GM12878 (cell line): ENCODE results near the gene FMN2.

Experiments
- CBX5 ChIP-seq: sonication (generic); IDR thresholded peaks from 2 replicates; pipeline ENCODE4 v1.6.1; 2016; ENCODE audit warnings: low read depth, moderate library complexity, mild to moderate bottlenecking, inconsistent platforms
- CHD1 ChIP-seq: IDR thresholded peaks from 2 replicates; pipeline ENCODE4 v1.6.1; 2012; ENCODE audit warnings: low read depth, low read length, improper control_type of control experiment
- CTCF ChIP-seq, 3 experiments: IDR thresholded peaks in 2 of 3; conservative IDR thresholded peaks in 1 of 3; 2 replicates each; pipeline ENCODE4 v1.5.1; 2011; ENCODE audit warnings: low read depth in 3 of 3, low read length in 3 of 3, mild to moderate bottlenecking in 3 of 3, control low read depth in 2 of 3, moderate library complexity in 2 of 3, inconsistent platforms in 1 of 3, mixed read lengths in 1 of 3; ENCODE audit not compliant: control insufficient read depth in 2 of 3, insufficient read depth in 1 of 3; ENCODE audit errors: extremely low read depth in 1 of 3
- EP300 ChIP-seq, 2 experiments: fragments of 150-350 bp in 1 of 2; IDR thresholded peaks; 2 replicates each; pipeline ENCODE4 v1.6.1; 2011 to 2012; ENCODE audit warnings: low read depth in 2 of 2, low read length in 2 of 2, borderline replicate concordance in 1 of 2, improper control_type of control experiment in 1 of 2, inconsistent platforms in 1 of 2; ENCODE audit not compliant: control insufficient read depth in 1 of 2
- EZH2 ChIP-seq: IDR thresholded peaks from 2 replicates; pipeline ENCODE4 v1.6.1; 2012; ENCODE audit warnings: low read depth, mild to moderate bottlenecking, control low read depth, inconsistent platforms, low read length, borderline replicate concordance; ENCODE audit not compliant: control insufficient read depth
- MEF2A ChIP-seq: IDR thresholded peaks from 2 replicates; pipeline ENCODE4 v1.6.1; 2011; ENCODE audit warnings: low read depth, mild to moderate bottlenecking, low read length, moderate library complexity; ENCODE audit not compliant: insufficient read depth
- POLR2A ChIP-seq: IDR thresholded peaks from 2 replicates; pipeline ENCODE4 v1.6.1; 2011; ENCODE audit warnings: low read depth, mild to moderate bottlenecking, low read length
- RELA ChIP-seq: fragments of 450-650 bp; IDR thresholded peaks from 2 replicates; pipeline ENCODE4 v1.8.0; 2014; ENCODE audit warnings: borderline replicate concordance; ENCODE audit not compliant: partially characterized antibody
- SP1 ChIP-seq: IDR thresholded peaks from one replicate; pipeline ENCODE4 v1.6.1; 2011; ENCODE audit warnings: low read depth, low read length
- ZNF622 ChIP-seq: fragments of 450-650 bp; IDR thresholded peaks from 2 replicates; pipeline ENCODE4 v1.6.1; 2017; ENCODE audit warnings: mild to moderate bottlenecking, inconsistent platforms
- TF ChIP-seq, protein P1 (sequence below): IDR thresholded peaks from 2 replicates; pipeline ENCODE4 v1.6.1; 2012; ENCODE audit warnings: low read length, inconsistent platforms

DNA sequence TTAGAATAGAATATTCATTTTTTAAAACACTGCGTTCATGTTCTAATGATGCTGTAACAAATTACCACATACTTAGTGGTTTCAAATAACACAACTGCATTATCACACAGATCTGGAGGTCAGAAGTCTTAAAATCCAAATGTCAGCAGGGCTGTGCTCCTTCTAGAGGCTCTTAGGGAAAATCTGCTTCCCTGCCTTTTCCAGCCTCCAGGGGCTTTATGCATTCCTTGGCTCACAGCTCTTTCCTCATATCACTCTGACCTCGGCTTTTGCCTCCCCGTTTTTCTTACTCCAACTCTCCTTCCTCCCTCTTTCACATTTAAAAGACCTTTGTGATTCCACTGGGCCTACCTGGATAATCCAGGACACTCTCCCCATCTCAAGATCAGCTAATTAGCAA, 18.6 kb upstream of the FMN2 start:
- TF ChIP-seq POLR2A (no peak), CTCF (IDR thresholded peaks at IDR 0.05 in 2 of 3, conservative IDR thresholded peaks at IDR 0.05 in 1 of 3; ENCODE audit: control insufficient read depth in 2 of 3, extremely low read depth in 1 of 3, insufficient read depth in 1 of 3, low read depth in 3 of 3, low read length in 3 of 3) (no peak), EP300 (IDR thresholded peaks at IDR 0.05; ENCODE audit: borderline replicate concordance in 1 of 2, control insufficient read depth in 1 of 2, low read depth in 2 of 2, low read length in 2 of 2) (no peak), EZH2 (no peak), RELA (no peak), CBX5 (no peak), ZNF622 (no peak), MEF2A (no peak), CHD1 (no peak), SP1 (no peak)
- TF ChIP-seq, protein P1, sequence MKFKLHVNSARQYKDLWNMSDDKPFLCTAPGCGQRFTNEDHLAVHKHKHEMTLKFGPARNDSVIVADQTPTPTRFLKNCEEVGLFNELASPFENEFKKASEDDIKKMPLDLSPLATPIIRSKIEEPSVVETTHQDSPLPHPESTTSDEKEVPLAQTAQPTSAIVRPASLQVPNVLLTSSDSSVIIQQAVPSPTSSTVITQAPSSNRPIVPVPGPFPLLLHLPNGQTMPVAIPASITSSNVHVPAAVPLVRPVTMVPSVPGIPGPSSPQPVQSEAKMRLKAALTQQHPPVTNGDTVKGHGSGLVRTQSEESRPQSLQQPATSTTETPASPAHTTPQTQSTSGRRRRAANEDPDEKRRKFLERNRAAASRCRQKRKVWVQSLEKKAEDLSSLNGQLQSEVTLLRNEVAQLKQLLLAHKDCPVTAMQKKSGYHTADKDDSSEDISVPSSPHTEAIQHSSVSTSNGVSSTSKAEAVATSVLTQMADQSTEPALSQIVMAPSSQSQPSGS, result no peak
